Endothelial cell of umbilical vein (primary cell): ENCODE measurements around the gene FLT4. TPM values are rescaled to one million over a fixed set of nuclear protein-coding genes. Genes with fewer than 3 reads are reported as not detected.

Experiments used
- BruUV-seq: library from RNA; stranded (reverse); fragments of 400-500 nt; replicated peaks from 2 replicates; lab custom pipeline; 2021; lab: Mats Ljungman, UMichigan
- CTCF ChIA-PET: fragments of 300-600, 350-600 bp; sonication (Branson Sonifier 250); formaldehyde crosslinking; loops from one replicate; lab custom pipeline; 2021; ENCODE audit warnings: antibody characterized with exemption, inconsistent platforms; lab: Charles Lee
- POLR2A ChIA-PET: fragments of 300-600, 350-600 bp; sonication (Branson Sonifier 250); formaldehyde crosslinking; loops from one replicate; lab custom pipeline; 2021; ENCODE audit warnings: antibody characterized with exemption, inconsistent platforms; lab: Charles Lee
- DNase-seq: peaks from one replicate; pipeline ENCODE4 v3.0.0-alpha.2; 2011; ENCODE audit warnings: low read depth, low spot score
- FAIRE-seq: peaks from 2 replicates; lab custom pipeline; 2011; peaks lifted over from hg19 to GRCh38; lab: Jason Lieb, UNC
- H2AFZ ChIP-seq: 2 replicates; pipeline ENCODE4 v1.6.0; 2012; ENCODE audit warnings: low read depth, low read length, control low read depth, inconsistent platforms
- H3K27ac ChIP-seq: 2 replicates; pipeline ENCODE4 v1.5.1; 2011; ENCODE audit warnings: low read depth, mild to moderate bottlenecking, control low read depth, low read length, moderate library complexity; ENCODE audit not compliant: insufficient read depth
- H3K27me3 ChIP-seq, 2 experiments: 2 replicates each; pipeline versions ENCODE4 v1.6.0 to v1.6.1; 2011; ENCODE audit warnings: low read length in 2 of 2, mixed read lengths in 1 of 2; ENCODE audit not compliant: control insufficient read depth in 2 of 2, insufficient read depth in 2 of 2
- H3K36me3 ChIP-seq, 2 experiments: 2 replicates in 1 of 2; 3 replicates in 1 of 2; pipeline ENCODE4 v1.5.1; 2011; ENCODE audit warnings: low read length in 2 of 2, mild to moderate bottlenecking in 1 of 2, moderate library complexity in 1 of 2; ENCODE audit not compliant: control insufficient read depth in 2 of 2, insufficient read depth in 2 of 2; ENCODE audit errors: extremely low read depth in 1 of 2
- H3K4me1 ChIP-seq: 3 replicates; pipeline ENCODE4 v1.5.1; 2011; ENCODE audit warnings: mild to moderate bottlenecking, low read length; ENCODE audit not compliant: control insufficient read depth, insufficient read depth; ENCODE audit errors: extremely low read depth
- H3K4me2 ChIP-seq: 2 replicates; pipeline ENCODE4 v1.6.1; 2011; ENCODE audit warnings: low read length, control low read depth, mixed read lengths; ENCODE audit not compliant: insufficient read depth
- H3K4me3 ChIP-seq, 3 experiments: fragments of 200-600 bp in 1 of 3; sonication (generic), shearing (Covaris generic) in 1 of 3; replicated peaks in 1 of 3; 2 replicates each; pipeline ENCODE4 v1.5.1; 2011 to 2016; ENCODE audit warnings: control low read depth in 3 of 3, low read length in 3 of 3, mild to moderate bottlenecking in 2 of 3, inconsistent platforms in 1 of 3, low read depth in 1 of 3, moderate library complexity in 1 of 3; ENCODE audit not compliant: insufficient read depth in 1 of 3
- H3K79me2 ChIP-seq: 2 replicates; pipeline ENCODE4 v1.6.0; 2012; ENCODE audit warnings: low read length, inconsistent platforms; ENCODE audit not compliant: control insufficient read depth, insufficient read depth
- H3K9ac ChIP-seq: replicated peaks from 2 replicates; pipeline ENCODE3; 2011; ENCODE audit warnings: low read length, control low read depth; ENCODE audit not compliant: insufficient read depth; ENCODE audit errors: extremely low read depth
- H3K9me1 ChIP-seq: replicated peaks from 3 replicates; pipeline ENCODE4 v1.6.0; 2011; ENCODE audit warnings: mild to moderate bottlenecking, low read length; ENCODE audit not compliant: control insufficient read depth, insufficient read depth; ENCODE audit errors: extremely low read depth
- H3K9me3 ChIP-seq: replicated peaks from 2 replicates; pipeline ENCODE4 v1.5.1; 2012; ENCODE audit warnings: low read length, inconsistent platforms; ENCODE audit not compliant: control insufficient read depth, insufficient read depth
- H4K20me1 ChIP-seq: replicated peaks from 2 replicates; pipeline ENCODE3; 2011; ENCODE audit warnings: mild to moderate bottlenecking, low read length; ENCODE audit not compliant: control insufficient read depth, insufficient read depth; ENCODE audit errors: extremely low read depth
- FOS ChIP-seq: IDR thresholded peaks from 2 replicates; pipeline ENCODE4 v1.6.1; 2011; ENCODE audit warnings: mild to moderate bottlenecking, low read length, moderate library complexity, borderline replicate concordance; ENCODE audit not compliant: insufficient read depth
- GATA2 ChIP-seq: IDR thresholded peaks from 2 replicates; pipeline ENCODE4 v1.7.0; 2011; ENCODE audit warnings: low read depth, mild to moderate bottlenecking, moderate library complexity, mixed read lengths, low read length; ENCODE audit not compliant: insufficient read length, insufficient read depth
- MYC ChIP-seq: IDR thresholded peaks from one replicate; pipeline ENCODE4 v1.6.1; 2011; ENCODE audit warnings: mild to moderate bottlenecking, low read depth, low read length
- POLR2A ChIP-seq: IDR thresholded peaks from 2 replicates; pipeline ENCODE4 v1.6.1; 2012; ENCODE audit warnings: low read depth, mild to moderate bottlenecking, control low read depth, low read length
- dilution Hi-C: fragments of 300-500 bp; cut with MboI; formaldehyde crosslinking; loops from one replicate; pipeline ENCODE4 v1.15.0; 2019; ENCODE audit warnings: low sequenced_read_pairs; ENCODE audit not compliant: extremely low pct_ligation_motif_present
- intact Hi-C: fragments of 100-400 bp; cut with micrococcal nuclease; formaldehyde crosslinking; loops from one replicate; pipeline ENCODE4 v1.10.0; 2022
- polyA plus RNA-seq, 4 experiments: library from polyadenylated mRNA; depleted of rRNA in 3 of 4; stranded (reverse) in 3 of 4; unstranded in 1 of 4; fragments of >200 nt; gene quantifications; 2 replicates each; pipeline versions ENCODE4 v1.2.1 to v1.2.3, GENCODE V29; 2011 to 2012; ENCODE audit warnings: missing spikeins in 1 of 4
- total RNA-seq: library from RNA; stranded (reverse); gene quantifications from 2 replicates; pipeline ENCODE4 v1.2.3, GENCODE V29; 2021
- TF ChIP-seq, protein P1 (sequence below), 2 donors: IDR thresholded peaks; 1 replicate in 1 of 2; 2 replicates in 1 of 2; pipeline ENCODE4 v1.5.1; 2011; ENCODE audit warnings: low read length in 2 of 2, mild to moderate bottlenecking in 2 of 2, moderate library complexity in 2 of 2, control low read depth in 1 of 2, inconsistent platforms in 1 of 2, low read depth in 1 of 2; ENCODE audit not compliant: insufficient read depth in 1 of 2; ENCODE audit errors: extremely low read depth in 1 of 2
- TF ChIP-seq, protein P2 (sequence below): IDR thresholded peaks from 2 replicates; pipeline ENCODE4 v1.6.1; 2011; ENCODE audit not compliant: insufficient read depth, insufficient read length

The FLT4 gene
- total and polyA plus RNA-seq, 2 donors (not counting 3 experiments of a cell fraction or from before 2014, with no cell fraction given): 44.4 to 71.5 TPM

DNA sequence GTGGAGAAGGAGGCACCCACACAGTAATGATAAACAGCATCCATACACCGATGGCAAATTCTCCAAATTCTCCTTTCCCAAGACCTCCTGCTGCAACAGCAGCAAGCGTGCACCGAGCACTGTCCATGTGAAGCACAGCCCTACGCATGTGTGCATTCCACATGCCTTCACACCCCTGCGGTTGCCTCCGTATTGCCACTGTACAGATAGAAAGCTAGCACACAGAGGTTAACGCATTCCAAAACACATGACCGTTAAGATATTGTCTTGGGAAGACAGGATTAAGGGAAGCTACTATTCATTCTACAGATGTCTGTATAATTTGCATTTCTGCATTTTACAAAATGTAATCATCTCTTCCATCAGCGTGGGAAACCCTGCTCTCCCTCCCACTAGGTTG is 6.6 kb downstream of the FLT4 start:
- dilution Hi-C loops (no loop called here), intact Hi-C loops (loop anchor here (10.0 kb wide), 1 partner anchor 348 kb away; the partner anchor contains the start of gene MAPK9)
- ChIA-PET CTCF (no interaction called here), POLR2A (no interaction called here)
- H3K4me3 ChIP-seq: no peak overlapping the region
- H3K36me3 ChIP-seq: no peaks in the 10 kb centered on the region
- no peak for FAIRE-seq
- no peaks in the 10 kb centered on the region for H3K9me3 ChIP-seq
- H3K9me1 ChIP-seq: no peaks in the 10 kb centered on the region
- no peak overlapping the region for H3K4me2 ChIP-seq
- no peak overlapping the region for H2AFZ ChIP-seq
- no peak for DNase-seq
- H3K9ac ChIP-seq: no peak overlapping the region
- no peak overlapping the region for H3K27ac ChIP-seq
- H3K27me3 ChIP-seq: no peaks in the 10 kb centered on the region
- H4K20me1 ChIP-seq: no peaks in the 10 kb centered on the region
- BruUV-seq: no TSS peak
- TF ChIP-seq, protein P1, sequence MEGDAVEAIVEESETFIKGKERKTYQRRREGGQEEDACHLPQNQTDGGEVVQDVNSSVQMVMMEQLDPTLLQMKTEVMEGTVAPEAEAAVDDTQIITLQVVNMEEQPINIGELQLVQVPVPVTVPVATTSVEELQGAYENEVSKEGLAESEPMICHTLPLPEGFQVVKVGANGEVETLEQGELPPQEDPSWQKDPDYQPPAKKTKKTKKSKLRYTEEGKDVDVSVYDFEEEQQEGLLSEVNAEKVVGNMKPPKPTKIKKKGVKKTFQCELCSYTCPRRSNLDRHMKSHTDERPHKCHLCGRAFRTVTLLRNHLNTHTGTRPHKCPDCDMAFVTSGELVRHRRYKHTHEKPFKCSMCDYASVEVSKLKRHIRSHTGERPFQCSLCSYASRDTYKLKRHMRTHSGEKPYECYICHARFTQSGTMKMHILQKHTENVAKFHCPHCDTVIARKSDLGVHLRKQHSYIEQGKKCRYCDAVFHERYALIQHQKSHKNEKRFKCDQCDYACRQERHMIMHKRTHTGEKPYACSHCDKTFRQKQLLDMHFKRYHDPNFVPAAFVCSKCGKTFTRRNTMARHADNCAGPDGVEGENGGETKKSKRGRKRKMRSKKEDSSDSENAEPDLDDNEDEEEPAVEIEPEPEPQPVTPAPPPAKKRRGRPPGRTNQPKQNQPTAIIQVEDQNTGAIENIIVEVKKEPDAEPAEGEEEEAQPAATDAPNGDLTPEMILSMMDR (IDR thresholded peaks at IDR 0.05; ENCODE audit: extremely low read depth in 1 of 2, insufficient read depth in 1 of 2, low read depth in 1 of 2, low read length in 2 of 2): no peak
- TF ChIP-seq GATA2 (no peak), FOS (no peak), POLR2A (no peak), MYC (no peak)
- TF ChIP-seq, protein P2, sequence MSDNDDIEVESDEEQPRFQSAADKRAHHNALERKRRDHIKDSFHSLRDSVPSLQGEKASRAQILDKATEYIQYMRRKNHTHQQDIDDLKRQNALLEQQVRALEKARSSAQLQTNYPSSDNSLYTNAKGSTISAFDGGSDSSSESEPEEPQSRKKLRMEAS: no peak
- no peaks in the 10 kb centered on the region for H3K79me2 ChIP-seq
- H3K4me1 ChIP-seq: peaks cover 25% of the 10 kb centered on the region
